ENCODE measurements around the gene CRLF1.

CRLF1 gene

GRCh38 chr19:18626906-18627305 lies 20.3 kb upstream of the CRLF1 start:
- TF ChIP-seq CTCF (IDR thresholded peaks at IDR 0.05; ENCODE audit: low read length, missing control alignments) = no peak
- DNase-seq (ENCODE audit: low read depth) = no peak

DNA sequence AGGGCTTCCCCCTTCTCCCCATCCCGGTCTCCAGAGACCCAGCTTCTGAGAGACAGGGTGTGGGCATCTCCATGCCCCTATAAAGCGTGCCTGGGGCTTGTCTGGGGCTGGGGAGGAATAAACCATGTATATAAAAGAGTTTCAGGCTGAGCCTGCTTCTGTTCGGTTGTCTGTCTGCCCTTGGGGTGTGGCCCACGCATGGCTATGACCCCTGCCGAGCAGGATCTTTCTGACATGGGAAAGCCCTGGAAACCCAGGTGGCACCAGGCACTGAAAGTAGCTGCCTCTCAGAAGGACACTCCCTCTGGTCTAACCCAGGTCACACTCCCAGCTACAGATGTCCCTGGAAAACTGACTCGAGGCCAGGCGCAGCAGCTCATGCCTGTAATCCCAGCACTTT lies 14.3 kb upstream of the CRLF1 start:
- no peak for TF ChIP-seq CTCF (IDR thresholded peaks at IDR 0.05; ENCODE audit: low read length, missing control alignments)
- no peak overlapping the region for H3K4me3 ChIP-seq (replicated peaks; ENCODE audit: low read depth, low read length)

More at GRCh38 chr19:18626906-18627305, 20.3 kb upstream of the CRLF1 start:
- H3K4me3 ChIP-seq (replicated peaks; ENCODE audit: low read depth, low read length) = no peak overlapping the region

GRCh38 chr19:18620311-18620710 lies 13.7 kb upstream of the CRLF1 start:
- DNase-seq (ENCODE audit: low read depth) = no peak
- H3K4me3 ChIP-seq (replicated peaks; ENCODE audit: low read depth, low read length) = no peak overlapping the region
- TF ChIP-seq CTCF (IDR thresholded peaks at IDR 0.05; ENCODE audit: low read length, missing control alignments) = no peak

More for the DNA sequence above, 14.3 kb upstream of the CRLF1 start:
- no peak for DNase-seq (ENCODE audit: low read depth)

DNA sequence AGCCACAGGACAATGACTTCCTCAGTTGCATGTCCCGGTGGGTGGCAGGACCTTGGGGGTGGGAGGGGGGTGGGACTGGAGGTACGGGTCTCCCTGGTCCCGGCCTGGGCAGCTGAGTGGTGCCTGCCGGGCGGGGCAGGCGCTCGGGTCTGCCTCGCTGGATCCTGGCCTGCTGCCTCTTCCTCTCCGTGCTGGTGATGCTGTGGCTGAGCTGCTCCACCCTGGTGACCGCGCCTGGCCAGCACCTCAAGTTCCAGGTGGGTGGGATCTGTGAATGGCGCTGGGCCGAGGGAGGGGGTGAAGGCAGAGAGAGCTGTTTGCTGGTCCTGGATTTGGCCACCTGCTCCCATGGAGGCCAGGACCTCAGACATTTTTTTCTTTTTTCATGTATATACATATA lies 11.6 kb upstream of the CRLF1 start:
- no peak for DNase-seq (ENCODE audit: low read depth)
- no peak overlapping the region for H3K4me3 ChIP-seq (replicated peaks; ENCODE audit: low read depth, low read length)
- no peak for TF ChIP-seq CTCF (IDR thresholded peaks at IDR 0.05; ENCODE audit: low read length, missing control alignments)

- no peak for TF ChIP-seq CTCF (IDR thresholded peaks at IDR 0.05; ENCODE audit: low read length, missing control alignments)
- DNase-seq (ENCODE audit: low read depth) = no peak
- no peak overlapping the region for H3K4me3 ChIP-seq (replicated peaks; ENCODE audit: low read depth, low read length)
Measured at GRCh38 chr19:18617562-18617961, 11.0 kb upstream of the CRLF1 start.

DNA sequence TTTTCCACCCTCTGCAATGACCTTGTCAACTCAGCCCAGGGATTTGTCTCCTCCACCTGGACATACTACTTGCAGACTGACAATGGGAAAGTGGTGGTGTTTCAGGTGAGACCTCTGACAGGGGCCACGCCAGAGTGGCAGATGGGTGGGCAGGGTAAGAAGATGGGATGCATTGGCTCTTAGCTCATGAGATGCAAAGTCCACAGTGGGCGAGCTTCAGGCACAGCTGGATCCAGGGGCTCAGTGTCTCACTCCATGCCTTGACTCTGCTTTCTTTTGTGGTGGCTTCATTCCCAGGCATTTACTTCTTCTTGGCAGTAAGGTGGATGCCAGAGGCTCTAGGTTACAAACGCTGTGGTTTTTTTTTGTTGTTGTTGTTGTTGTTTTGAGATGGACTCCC lies 9.4 kb upstream of the CRLF1 start:
- DNase-seq (ENCODE audit: low read depth) = no peak
- TF ChIP-seq CTCF (IDR thresholded peaks at IDR 0.05; ENCODE audit: low read length, missing control alignments) = no peak
- H3K4me3 ChIP-seq (replicated peaks; ENCODE audit: low read depth, low read length) = no peak overlapping the region

GRCh38 chr19:18613589-18614234 lies 7.1 kb upstream of the CRLF1 start:
- no peak overlapping the region for H3K4me3 ChIP-seq (replicated peaks; ENCODE audit: low read depth, low read length)
- no peak for TF ChIP-seq CTCF (IDR thresholded peaks at IDR 0.05; ENCODE audit: low read length, missing control alignments)
- no peak for DNase-seq (ENCODE audit: low read depth)
